Hindlimb muscle (tissue), 1 donor: ENCODE measurements around the gene P2RY13. TPM values are rescaled to one million over a fixed set of nuclear protein-coding genes. Genes with fewer than 3 reads are reported as not detected.

Experiments used
- DNase-seq: peaks from one replicate; pipeline ENCODE4 v3.0.0-alpha.2; 2013
- polyA plus RNA-seq: library from polyadenylated mRNA; unstranded; fragments of 120-200 nt; gene quantifications from one replicate; pipeline ENCODE4 v1.2.1, GENCODE V29; 2013; ENCODE audit not compliant: insufficient read length

The P2RY13 gene
- polyA plus RNA-seq, 1 donor = 1.4 TPM

DNA sequence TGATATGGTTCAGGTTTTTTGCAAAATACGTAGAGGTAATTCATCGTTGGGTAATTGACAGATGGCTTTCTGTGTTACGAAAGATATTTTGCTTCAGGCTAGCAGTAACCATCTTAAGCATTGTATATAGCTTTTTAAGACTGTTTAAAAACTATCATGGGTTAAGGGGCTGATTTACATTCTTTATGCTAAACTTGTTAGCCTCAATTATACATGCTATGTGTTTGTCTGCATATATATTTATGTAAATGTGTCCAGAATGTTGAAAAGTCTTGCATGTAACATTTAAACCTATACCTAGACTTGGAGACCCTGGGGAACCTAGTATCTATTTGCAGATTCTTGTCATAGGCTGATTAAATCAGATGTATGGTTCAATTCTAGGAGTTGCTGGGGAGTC lies 39.9 kb downstream of the P2RY13 start:
- DNase-seq = no peak

DNA sequence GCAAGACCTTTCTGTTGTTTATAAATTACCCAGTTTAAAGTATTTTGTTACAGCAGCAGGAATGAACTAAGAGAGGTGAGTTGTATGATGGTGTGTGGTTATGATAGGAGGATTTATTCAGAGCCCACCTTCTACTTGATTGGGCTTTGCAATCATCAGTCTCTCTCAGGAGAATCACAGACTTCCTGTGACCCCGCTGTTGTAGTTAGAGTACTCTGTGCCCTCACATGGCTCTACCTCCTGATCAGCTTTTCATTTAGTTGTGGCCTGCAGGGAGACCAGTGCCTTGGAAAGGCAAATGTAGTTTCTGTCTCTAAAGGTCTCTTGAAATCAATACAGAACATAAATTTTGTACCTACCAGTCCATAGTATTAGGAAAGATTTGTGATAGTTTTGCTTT lies 43.4 kb downstream of the P2RY13 start:
- no peak for DNase-seq

DNA sequence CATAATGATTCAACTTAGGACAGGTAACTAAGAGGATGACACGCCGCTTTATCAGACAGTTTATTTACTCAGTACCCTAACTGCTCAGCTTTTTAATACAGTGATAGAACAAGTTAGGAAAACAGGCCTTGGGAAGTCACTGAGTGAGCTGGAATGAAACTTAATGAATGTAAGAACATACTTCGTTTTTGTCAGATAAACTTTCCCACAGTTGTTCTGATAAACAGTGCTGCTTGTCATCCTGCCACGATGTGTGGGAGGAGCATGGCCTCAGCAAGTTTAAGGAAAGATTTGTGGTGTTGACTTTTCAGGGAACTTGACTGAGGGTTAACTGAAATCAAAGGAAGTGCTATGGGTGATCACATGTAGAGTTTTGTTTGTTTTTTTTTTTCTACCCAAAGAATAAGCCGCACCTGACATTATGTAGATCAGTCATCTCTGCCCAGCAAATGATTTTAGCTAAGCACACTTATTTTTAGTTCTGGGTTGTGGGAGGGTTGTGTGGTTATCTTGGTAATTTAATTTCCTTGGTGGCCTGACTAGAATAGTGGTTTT lies 45.4 kb downstream of the P2RY13 start:
- no peak for DNase-seq

DNA sequence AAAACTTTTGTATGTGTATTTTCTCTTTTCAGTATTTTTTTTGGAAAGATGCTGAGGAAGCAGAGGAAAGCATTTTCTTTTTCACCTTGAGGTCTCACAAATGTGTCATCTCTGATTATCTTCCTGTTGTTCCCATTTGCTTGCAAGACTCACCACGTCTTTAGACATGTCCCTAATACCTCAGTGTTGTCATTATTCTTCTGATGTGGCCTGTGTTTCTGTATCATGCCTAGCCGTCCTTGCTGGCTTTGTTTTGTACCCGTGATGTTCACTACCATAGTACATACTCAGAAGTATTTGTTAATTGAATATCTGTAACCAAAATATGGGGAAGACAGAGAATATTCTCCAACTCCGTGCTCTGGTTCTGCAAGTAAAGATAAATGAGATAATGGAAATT lies 46.0 kb downstream of the P2RY13 start:
- DNase-seq = no peak

DNA sequence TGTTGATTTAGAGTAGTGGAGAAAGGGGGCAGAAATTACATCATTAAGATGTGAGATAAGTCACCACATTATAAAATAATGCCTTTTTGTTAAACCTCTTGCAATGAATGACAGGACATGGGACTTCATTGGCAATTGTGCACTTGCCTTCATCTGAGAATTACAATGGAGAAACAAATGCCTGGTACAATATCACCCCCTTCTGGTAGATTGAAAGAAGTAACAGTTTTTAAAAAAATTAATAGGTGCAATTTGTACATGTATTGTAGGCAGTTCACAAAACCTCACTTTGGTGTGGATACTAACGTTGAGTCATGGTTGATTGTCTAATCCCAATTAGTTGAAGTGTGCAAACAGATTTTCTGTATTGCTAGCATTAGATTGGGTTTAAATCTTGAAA lies 46.4 kb downstream of the P2RY13 start:
- DNase-seq = peak; percentile 52

DNA sequence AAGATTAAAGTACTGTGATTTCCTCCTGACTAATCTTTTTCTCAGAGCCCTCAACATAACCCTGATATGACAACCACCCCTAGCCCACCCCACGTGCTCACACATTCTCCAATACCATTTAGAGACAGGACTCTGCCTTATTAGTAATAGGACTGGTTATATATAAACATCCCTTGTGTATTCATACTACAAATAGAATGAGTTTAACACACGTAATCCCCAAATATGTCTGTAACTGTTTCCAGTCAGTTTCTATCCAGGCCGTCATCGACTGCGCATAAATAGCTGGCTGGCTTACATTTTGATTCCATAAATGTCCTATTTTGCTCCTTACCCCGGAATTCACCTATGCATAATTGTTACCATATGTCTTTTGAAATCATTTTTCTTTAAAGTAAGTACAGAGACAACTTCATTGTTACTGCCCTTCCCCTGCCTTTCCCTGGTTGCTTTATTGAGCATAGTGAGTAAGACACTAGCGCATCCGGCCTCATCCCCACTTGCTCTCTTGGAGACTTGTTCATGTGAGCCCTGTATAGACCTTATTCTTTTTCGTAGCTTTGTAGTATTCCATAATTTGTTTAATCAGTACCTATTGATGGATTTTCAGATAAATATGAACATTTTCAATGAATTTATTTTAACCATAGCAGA lies 47.6 kb downstream of the P2RY13 start:
- peak; percentile 78 for DNase-seq

DNA sequence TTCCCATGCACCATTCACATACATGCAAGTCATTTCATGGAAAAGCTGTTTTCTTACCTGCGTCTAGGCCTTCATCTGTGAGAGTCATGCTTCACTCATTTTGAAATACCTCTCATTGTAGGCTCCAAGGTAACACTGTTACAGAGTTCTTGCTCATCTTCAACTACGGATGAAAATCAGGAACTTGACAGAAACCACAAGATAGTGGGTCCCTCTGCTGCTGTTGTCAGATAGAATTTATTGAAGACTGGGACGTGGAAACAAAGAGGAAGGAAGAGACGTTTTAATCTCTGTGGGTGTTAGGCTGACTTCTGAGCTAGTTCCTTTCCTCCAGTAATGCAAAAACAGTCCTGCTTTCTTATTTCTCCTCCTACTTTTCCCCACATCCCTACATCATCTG lies 51.1 kb downstream of the P2RY13 start, which contains the start of gene P2RY14:
TSS of gene P2RY14 (minus strand) at position 313 of the 400 bp plus-strand sequence. CDS start 64,226 bp downstream, outside the sequence.
- DNase-seq = no peak

DNA sequence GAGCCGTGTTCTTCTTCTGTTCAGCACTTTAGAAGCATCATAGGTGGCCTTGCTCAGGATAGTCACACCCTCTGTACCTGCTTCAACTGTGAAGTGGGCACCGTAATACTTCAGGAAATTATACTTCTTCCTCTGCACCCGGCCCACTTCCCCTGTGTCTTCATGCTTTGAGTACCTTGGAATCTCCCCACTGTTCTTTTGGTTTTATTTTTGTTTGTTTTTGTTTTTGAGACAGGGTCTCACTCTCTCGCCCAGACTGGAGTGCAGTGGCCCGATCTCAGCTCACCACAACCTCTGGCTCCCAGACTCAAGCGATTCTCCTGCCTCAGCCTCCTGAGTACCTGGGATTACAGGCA lies 52.7 kb downstream of the P2RY13 start:
- no peak for DNase-seq

Other genes starting within 250 kb of the P2RY13 start
- gene MED12L, start 243.9 kb downstream of the P2RY13 start, polyA plus RNA-seq = 9.7 TPM
- not detected for gene GPR171, start 126.3 kb downstream of the P2RY13 start, polyA plus RNA-seq
- 1.5 TPM for gene P2RY14, start 51.0 kb downstream of the P2RY13 start, polyA plus RNA-seq
- gene GPR87, start 12.7 kb downstream of the P2RY13 start, polyA plus RNA-seq = not detected
- gene P2RY12, start 55.2 kb upstream of the P2RY13 start, polyA plus RNA-seq = 0.99 TPM
- 2.8 TPM for gene IGSF10, start 131.5 kb upstream of the P2RY13 start, polyA plus RNA-seq